Retina (tissue), 1 donor: ENCODE measurements around the gene NINJ1.
"Not testable (repeated sequence)": the region's sequence is repeated elsewhere in the genome, so short reads cannot be mapped to it uniquely, and the experiment has no call there.

Source experiments
- DNase-seq: peaks from one replicate; pipeline ENCODE4 v3.0.0-alpha.2; 2016

The NINJ1 gene

GRCh38 chr9:93159601-93160471 lies 25.8 kb upstream of the NINJ1 start:
- DNase-seq = peak; percentile 93

- DNase-seq = no peak
Observed at GRCh38 chr9:93156475-93157008, 22.5 kb upstream of the NINJ1 start.

- DNase-seq = no peak
Observed at GRCh38 chr9:93155716-93156474, 21.8 kb upstream of the NINJ1 start.

GRCh38 chr9:93154293-93154903 lies 20.3 kb upstream of the NINJ1 start:
- peak; percentile 51 for DNase-seq

GRCh38 chr9:93151097-93151784 lies 17.2 kb upstream of the NINJ1 start:
- DNase-seq = no peak

- no peak for DNase-seq
Observed at GRCh38 chr9:93149361-93149760, 15.3 kb upstream of the NINJ1 start.

DNA sequence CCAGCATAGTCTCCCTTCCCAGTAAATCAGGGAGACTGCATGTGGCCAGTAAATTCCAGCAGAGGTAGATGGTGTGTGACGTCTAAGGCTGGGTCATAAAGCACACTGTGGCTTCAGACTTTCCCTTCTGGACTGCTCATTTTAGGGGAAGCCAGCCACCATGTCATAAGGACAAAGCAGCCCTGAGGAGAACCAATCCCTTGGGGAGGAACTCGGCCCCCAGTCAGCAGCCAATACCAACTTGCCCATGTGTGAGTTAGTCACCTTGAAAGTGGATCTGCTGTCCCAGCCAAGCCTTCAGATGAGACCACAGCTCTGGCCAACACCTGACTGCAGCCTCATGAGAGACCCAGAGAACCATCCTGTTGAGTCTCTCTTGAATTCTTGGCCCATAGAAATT lies 14.7 kb upstream of the NINJ1 start:
- no peak for DNase-seq

DNA sequence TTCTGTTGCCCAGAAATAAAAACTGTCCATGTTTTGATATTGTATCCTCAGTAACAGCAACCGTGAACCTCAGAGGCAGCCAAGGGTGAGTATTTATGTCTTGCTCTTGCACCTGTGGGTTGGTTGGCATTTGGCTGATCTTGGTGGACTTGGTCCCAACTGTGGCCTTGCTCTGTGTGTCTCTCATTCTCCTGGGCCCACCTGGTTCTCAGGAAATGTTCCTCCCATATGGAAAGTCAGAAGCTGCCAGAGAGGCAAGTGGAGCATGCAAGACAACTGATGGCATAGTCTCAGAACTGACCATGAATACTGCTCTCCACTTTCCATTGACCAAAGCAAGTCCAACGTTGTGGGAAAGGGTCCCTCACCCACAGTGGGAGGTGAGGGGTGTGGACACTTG lies 13.6 kb upstream of the NINJ1 start:
- no peak for DNase-seq

- not testable (repeated sequence) for DNase-seq
Observed at GRCh38 chr9:93146696-93147095, 12.6 kb upstream of the NINJ1 start.

DNA sequence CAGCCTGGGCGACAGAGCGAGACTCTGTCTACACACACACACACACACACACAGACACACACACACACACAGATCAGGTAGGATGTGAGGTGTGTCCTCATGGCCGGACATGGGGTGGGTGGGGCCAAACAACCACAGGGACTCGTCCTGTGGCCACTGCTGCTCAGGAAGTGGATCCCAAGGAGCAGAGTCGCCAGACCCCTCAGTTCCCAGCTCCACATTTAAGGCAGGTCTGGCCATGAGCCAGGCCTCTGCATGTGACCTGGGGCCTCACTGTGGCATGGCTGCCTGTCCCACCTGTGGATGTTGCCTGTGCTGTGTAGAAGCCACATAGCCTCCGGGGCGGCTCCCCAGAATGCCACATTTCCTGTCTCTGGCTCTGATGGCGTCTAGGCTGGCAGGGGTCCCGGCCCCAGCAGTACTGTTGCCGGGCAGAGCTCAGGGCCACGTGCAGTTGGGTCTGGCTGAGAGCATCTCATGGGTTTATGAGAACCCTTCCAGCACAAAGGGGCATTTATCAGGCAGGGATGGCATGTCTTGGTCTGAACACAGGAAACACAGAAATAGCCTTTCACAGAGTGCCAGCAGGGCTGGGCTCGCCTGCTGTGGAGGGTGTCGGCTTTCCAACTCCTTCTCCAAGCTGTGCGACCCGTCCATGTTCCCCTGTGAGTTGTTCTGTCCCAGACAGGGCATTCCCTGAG lies 9.9 kb upstream of the NINJ1 start:
- DNase-seq = no peak

GRCh38 chr9:93141771-93142483 lies 7.9 kb upstream of the NINJ1 start:
- DNase-seq = no peak

GRCh38 chr9:93139365-93140182 lies 5.5 kb upstream of the NINJ1 start:
- DNase-seq = no peak

- DNase-seq = no peak
Observed at GRCh38 chr9:93138171-93138764, 4.2 kb upstream of the NINJ1 start.

DNA sequence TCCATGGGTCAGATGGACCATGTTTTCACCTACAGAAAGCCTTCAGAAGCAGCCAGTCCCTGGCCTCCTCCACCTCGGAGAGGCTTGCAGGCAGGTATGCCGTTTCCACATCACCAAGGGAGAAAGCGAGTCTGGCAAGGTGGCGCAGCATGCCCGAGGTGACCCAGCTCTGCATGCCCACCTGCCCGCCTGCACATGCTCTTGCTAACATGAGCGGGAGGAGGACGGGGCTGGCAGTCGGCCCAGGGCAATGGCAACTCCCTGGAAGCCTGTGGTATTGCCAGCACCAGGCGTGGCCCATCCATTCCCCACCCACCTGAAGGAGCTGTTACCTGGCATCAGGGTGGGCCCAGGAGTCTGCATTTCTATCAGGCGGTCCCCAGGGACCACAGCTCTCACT lies 3.3 kb upstream of the NINJ1 start:
- DNase-seq = no peak

DNA sequence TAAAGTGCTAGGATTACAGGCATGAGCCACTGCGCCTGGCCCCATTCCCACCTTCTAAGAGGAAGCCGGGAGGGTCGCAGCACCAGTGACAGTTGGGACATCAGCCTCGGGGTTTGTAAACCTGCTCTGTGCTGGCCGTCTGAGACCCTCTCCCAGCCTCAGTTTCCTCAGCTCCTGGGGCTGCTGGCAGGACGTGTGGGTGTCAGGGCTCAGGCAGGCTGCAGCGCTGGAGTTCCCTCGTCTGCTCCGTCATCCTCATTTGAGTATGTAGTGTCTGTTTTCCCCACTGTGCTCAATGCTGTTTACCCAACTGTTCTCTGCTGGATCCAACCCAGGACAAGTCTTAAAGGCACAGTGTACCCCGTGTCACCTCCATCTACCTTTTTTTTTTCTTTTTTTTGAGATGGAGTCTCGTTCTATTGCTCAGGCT lies 2.0 kb upstream of the NINJ1 start:
- no peak for DNase-seq

DNA sequence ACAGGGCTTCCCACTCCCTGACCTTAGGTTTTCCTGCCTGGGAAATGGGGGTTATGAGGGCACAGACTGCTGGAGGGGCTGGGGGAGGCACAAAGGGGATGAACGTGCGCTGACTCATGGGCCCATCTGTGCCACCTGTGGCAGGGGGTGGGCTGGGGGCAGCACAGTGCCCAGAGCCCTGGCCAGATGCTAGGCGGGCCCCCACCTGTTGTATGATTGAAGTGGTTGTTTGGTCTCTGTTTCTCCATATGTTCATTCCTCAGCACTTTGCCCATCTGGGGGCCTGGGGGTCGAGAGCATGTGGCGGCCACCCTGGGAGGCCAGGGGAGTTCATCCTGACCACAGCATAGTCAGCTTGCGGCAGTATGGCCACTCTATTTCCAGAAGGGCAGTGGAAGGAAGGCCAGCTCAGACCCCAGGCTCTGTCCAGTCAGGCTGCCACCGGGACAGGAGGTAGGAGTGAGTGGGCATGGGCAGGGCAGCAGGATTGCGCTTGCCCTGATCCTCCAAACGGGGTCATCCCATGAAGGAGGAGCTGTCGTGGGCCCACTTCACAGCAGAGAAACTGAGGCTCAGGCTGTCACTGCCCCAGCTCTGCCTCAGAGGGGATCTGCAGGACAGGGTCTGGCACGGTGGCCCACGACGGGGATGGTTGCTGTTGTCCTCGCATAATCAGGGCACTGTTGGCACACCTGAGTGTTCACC lies 841 bp upstream of the NINJ1 start:
- no peak for DNase-seq

DNA sequence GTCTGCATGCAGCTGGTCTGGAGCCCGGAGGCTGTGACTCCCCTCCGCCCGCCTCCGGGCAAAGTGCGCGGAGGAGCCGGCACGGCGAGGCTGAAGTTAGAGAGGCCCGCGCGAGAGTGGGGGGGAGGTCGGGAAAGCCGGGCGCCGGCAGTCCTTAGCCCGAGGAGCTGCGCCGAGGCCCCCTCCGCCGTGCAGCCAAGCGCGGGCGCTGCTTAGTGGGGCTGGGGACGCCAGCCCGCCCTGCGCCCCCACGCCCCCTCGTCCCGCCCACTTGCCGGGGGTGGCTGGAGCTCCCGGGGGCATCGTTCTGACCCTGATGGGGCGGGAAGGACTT lies 403 bp downstream of the NINJ1 start:
- DNase-seq = peak; percentile 90

DNA sequence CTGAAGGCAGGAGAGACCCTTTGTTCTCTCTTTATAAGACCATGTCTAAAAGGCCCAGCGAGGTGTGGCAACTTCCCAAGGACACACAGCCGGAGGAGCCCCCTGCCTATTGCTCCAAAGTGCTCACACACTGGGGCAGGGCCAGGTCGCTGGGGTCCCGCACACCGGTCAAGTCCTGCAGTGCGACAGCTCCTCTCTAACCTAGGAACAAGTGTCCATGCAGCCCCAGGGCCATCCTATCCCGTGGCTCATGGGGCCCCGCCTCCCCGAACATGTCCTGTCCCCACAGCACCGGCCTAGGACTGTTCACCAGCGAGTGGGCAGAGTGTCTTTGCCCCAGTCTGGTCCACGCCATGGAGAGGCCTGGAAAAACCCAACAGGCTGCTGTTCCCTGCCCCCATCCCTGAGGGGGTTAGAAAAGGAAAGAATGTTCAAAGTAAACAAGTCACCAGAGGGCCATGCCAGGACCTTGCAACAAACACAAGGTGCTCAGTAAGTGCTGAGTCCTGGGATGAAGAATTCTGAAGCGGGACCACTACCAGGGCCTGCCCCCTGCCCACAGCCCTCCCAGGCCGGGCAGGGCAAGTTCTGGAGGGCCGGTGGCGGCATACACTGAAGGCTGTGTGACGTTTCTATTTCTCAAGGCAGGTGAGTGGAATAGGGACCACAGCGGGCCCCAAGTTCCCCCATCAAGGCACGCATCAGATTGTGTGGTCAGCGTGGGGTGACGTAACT lies 938 bp downstream of the NINJ1 start:
- no peak for DNase-seq
